AG10803 (cell line): ENCODE results near the gene ZC3H14.

Experiments
- DNase-seq: peaks from one replicate; pipeline ENCODE4 v3.0.0; 2010; ENCODE audit warnings: low read depth
- H3K4me3 ChIP-seq: 2 replicates; pipeline ENCODE4 v1.5.1; 2011; ENCODE audit warnings: mild to moderate bottlenecking, low read length, control low read depth
- CTCF ChIP-seq: conservative IDR thresholded peaks from 2 replicates; pipeline ENCODE4 v1.5.1; 2011; ENCODE audit warnings: mild to moderate bottlenecking, low read length, control low read depth, inconsistent platforms

The ZC3H14 gene

GRCh38 chr14:88604212-88604611, 41.4 kb downstream of the ZC3H14 start:
- TF ChIP-seq CTCF = no peak
- H3K4me3 ChIP-seq = no peak overlapping the region
- DNase-seq = no peak

GRCh38 chr14:88605594-88605993, 42.8 kb downstream of the ZC3H14 start:
- H3K4me3 ChIP-seq = no peak overlapping the region
- no peak for TF ChIP-seq CTCF
- no peak for DNase-seq

- TF ChIP-seq CTCF = no peak
- DNase-seq = no peak
Observed at GRCh38 chr14:88607829-88608228, 45.0 kb downstream of the ZC3H14 start.

GRCh38 chr14:88611878-88612277, 49.0 kb downstream of the ZC3H14 start:
- no peak for DNase-seq
- no peak for TF ChIP-seq CTCF
- no peak overlapping the region for H3K4me3 ChIP-seq

More at GRCh38 chr14:88607829-88608228, 45.0 kb downstream of the ZC3H14 start:
- no peak overlapping the region for H3K4me3 ChIP-seq

- H3K4me3 ChIP-seq = no peak overlapping the region
- no peak for TF ChIP-seq CTCF
- DNase-seq = no peak
Observed at GRCh38 chr14:88612981-88613380, 50.1 kb downstream of the ZC3H14 start.

GRCh38 chr14:88613552-88614010, 50.7 kb downstream of the ZC3H14 start:
- no peak overlapping the region for H3K4me3 ChIP-seq
- TF ChIP-seq CTCF = no peak
- DNase-seq = peak; percentile 29

- peak; percentile 70 for DNase-seq
- no peak overlapping the region for H3K4me3 ChIP-seq
- no peak for TF ChIP-seq CTCF
Observed at GRCh38 chr14:88614218-88614907, 51.5 kb downstream of the ZC3H14 start.
